HuH-7 (cell line): Measurements from ENCODE around the gene ADNP.

Experiments
- DNase-seq: peaks from one replicate; pipeline ENCODE4 v3.0.0; 2011; ENCODE audit warnings: low spot score

ADNP gene

GRCh38 chr20:50932016-50932485 lies 814 bp upstream of the ADNP start:
- no peak for DNase-seq

- DNase-seq, result peak; percentile 45
These were observed 296 bp downstream of the ADNP start for GRCh38 chr20:50930976-50931305.

GRCh38 chr20:50930139-50930975 lies 880 bp downstream of the ADNP start:
- DNase-seq, result no peak

GRCh38 chr20:50929299-50930138 lies 1.7 kb downstream of the ADNP start:
- DNase-seq, result peak; percentile 89

- no peak for DNase-seq
These were observed 2.8 kb downstream of the ADNP start for GRCh38 chr20:50928469-50928868.

- no peak for DNase-seq
These were observed 4.7 kb downstream of the ADNP start for GRCh38 chr20:50926530-50926929.

GRCh38 chr20:50924261-50924920 lies 6.8 kb downstream of the ADNP start:
- no peak for DNase-seq

GRCh38 chr20:50921803-50922501 lies 9.3 kb downstream of the ADNP start:
- no peak for DNase-seq

- DNase-seq, result no peak
These were observed 10.2 kb downstream of the ADNP start for GRCh38 chr20:50920997-50921396.

GRCh38 chr20:50919567-50919966 lies 11.7 kb downstream of the ADNP start:
- DNase-seq, result no peak

- DNase-seq, result no peak
These were observed 12.8 kb downstream of the ADNP start for GRCh38 chr20:50918403-50918802.

- no peak for DNase-seq
These were observed 14.3 kb downstream of the ADNP start for GRCh38 chr20:50916934-50917333.

- DNase-seq, result no peak
These were observed 15.0 kb downstream of the ADNP start for GRCh38 chr20:50916257-50916656.

- no peak for DNase-seq
These were observed 15.8 kb downstream of the ADNP start for GRCh38 chr20:50915424-50915823.

GRCh38 chr20:50913690-50914375 lies 17.4 kb downstream of the ADNP start:
- no peak for DNase-seq

GRCh38 chr20:50911716-50912115 lies 19.5 kb downstream of the ADNP start:
- DNase-seq, result no peak

GRCh38 chr20:50911030-50911429 lies 20.2 kb downstream of the ADNP start:
- no peak for DNase-seq

- no peak for DNase-seq
These were observed 21.8 kb downstream of the ADNP start for GRCh38 chr20:50909413-50909812.

- DNase-seq, result no peak
These were observed 27.1 kb downstream of the ADNP start for GRCh38 chr20:50904067-50904570.

- DNase-seq, result no peak
These were observed 27.7 kb downstream of the ADNP start for GRCh38 chr20:50903353-50904051.

- DNase-seq, result no peak
These were observed 29.9 kb downstream of the ADNP start for GRCh38 chr20:50901301-50901700.
